Muscle of leg (tissue), 11 donors: Measurements from ENCODE around the gene CNMD. TPM values are rescaled to one million over a fixed set of nuclear protein-coding genes. Genes with fewer than 3 reads are reported as not detected.

Source experiments
- DNase-seq: peaks from one replicate; pipeline ENCODE4 v3.0.0; 2013
- H3K27ac ChIP-seq: one replicate; pipeline ENCODE4 v1.5.1; 2013; ENCODE audit warnings: mild to moderate bottlenecking, low read length, control low read depth
- H3K27me3 ChIP-seq: one replicate; pipeline ENCODE4 v1.6.1; 2013; ENCODE audit warnings: low read length; ENCODE audit not compliant: control insufficient read depth, insufficient read depth
- H3K36me3 ChIP-seq: one replicate; pipeline ENCODE4 v1.6.1; 2013; ENCODE audit warnings: low read length; ENCODE audit not compliant: control insufficient read depth, insufficient read depth
- H3K4me1 ChIP-seq: one replicate; pipeline ENCODE4 v1.6.1; 2013; ENCODE audit warnings: low read length; ENCODE audit not compliant: control insufficient read depth, insufficient read depth
- H3K4me3 ChIP-seq: one replicate; pipeline ENCODE4 v1.5.1; 2013; ENCODE audit warnings: low read length, control low read depth
- H3K9me3 ChIP-seq: replicated peaks from 2 replicates; pipeline ENCODE4 v1.6.1; 2013; ENCODE audit warnings: low read depth, low read length; ENCODE audit not compliant: control insufficient read depth
- WGBS: methylation state at CpG from one replicate; pipeline ENCODE4 v1.1.5; 2013; ENCODE audit warnings: missing lambda C conversion rate; ENCODE audit not compliant: insufficient coverage; 5-methylcytosine and 5-hydroxymethylcytosine counted together
- polyA plus RNA-seq, 8 donors: library from polyadenylated mRNA; unstranded; fragments of 120-200 nt; gene quantifications; one replicate each; pipeline versions ENCODE4 v1.2.1 to v1.2.3, GENCODE V29; 2013; ENCODE audit warnings: inconsistent platforms in 1 of 8, low replicate concordance in 1 of 8; ENCODE audit not compliant: insufficient read length in 8 of 8, insufficient read depth in 1 of 8
- total RNA-seq: library from RNA; stranded (reverse); fragments of 120-200 nt; gene quantifications from one replicate; pipeline ENCODE4 v1.2.4, GENCODE V29; 2013

CNMD gene
- total and polyA plus RNA-seq, 9 donors, result 0.36 to 1.1 (median 0.63) TPM

DNA sequence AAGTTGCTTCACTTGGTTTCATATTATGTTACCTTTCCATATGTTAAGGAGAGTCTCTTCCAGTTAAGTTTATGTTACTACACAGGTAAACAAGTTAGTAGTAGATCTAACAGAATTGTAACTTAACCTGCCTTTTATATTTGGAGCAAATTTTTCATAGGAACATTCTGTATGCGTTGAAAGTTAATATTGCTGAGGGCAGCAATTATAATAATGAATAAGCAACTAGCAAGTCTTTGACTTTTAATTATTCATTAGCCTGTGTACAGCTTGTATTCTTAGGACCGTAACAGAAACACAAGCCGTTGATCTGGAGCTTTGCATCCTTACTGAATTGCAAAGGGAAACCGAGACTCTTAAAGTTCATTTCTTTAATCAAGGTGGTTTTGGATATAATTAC is 75.3 kb downstream of the CNMD start:
- Histone ChIP-seq H3K4me3 (no peak overlapping the region), H3K27me3 (no peaks in the 10 kb centered on the region), H3K36me3 (peaks cover 17% of the 10 kb centered on the region), H3K27ac (no peak overlapping the region), H3K4me1 (no peaks in the 10 kb centered on the region), H3K9me3 (no peaks in the 10 kb centered on the region)
- no peak for DNase-seq
- WGBS, result 100% methylated on average over 1 of the region's 4 CpGs

- WGBS, result 100% methylated on average over 1 of the region's 2 CpGs
- no peaks in the 10 kb centered on the region for H3K27me3 ChIP-seq
- DNase-seq, result no peak
- no peaks in the 10 kb centered on the region for H3K4me1 ChIP-seq
- peaks cover 7% of the 10 kb centered on the region for H3K36me3 ChIP-seq
- H3K27ac ChIP-seq, result no peak overlapping the region
- H3K9me3 ChIP-seq, result no peaks in the 10 kb centered on the region
- H3K4me3 ChIP-seq, result no peak overlapping the region
These were observed 80.3 kb downstream of the CNMD start for GRCh38 chr13:52659340-52659739.

Other genes with a start within 250 kb of the CNMD start
- 4.3 TPM for gene HNRNPA1L2, start 97.4 kb downstream of the CNMD start, total RNA-seq
- 10 to 100 TPM in 4 of 8 donors, 1 to 10 TPM in 4; 9.1 to 13.0 (median 10.3) TPM for gene HNRNPA1L2, start 97.4 kb downstream of the CNMD start, polyA plus RNA-seq
- gene SUGT1, start 87.0 kb downstream of the CNMD start, total RNA-seq, result 33.6 TPM
- gene SUGT1, start 87.0 kb downstream of the CNMD start, polyA plus RNA-seq, result 10 to 100 TPM; 34.1 to 42.7 (median 36.3) TPM
- 0.44 TPM for gene PCDH8, start 108.8 kb upstream of the CNMD start, total RNA-seq
- gene PCDH8, start 108.8 kb upstream of the CNMD start, polyA plus RNA-seq, result 1 to 10 TPM in 4 of 8 donors, under 1 TPM in 4; 0.44 to 2.2 (median 0.90) TPM